CD4-positive, alpha-beta T cell treated with Interleukin-10 for 1 hour (primary cell): ENCODE results near the gene NR3C2.

ENCODE experiments used
- DNase-seq: peaks from one replicate; pipeline ENCODE4 v3.0.0-alpha.2; 2020

Gene NR3C2

GRCh38 chr4:148302416-148302815 is 139.8 kb downstream of the NR3C2 start:
- DNase-seq = no peak

GRCh38 chr4:148300877-148301276 is 141.3 kb downstream of the NR3C2 start:
- DNase-seq = no peak

- no peak for DNase-seq
Measured at GRCh38 chr4:148299337-148299736, 142.9 kb downstream of the NR3C2 start.

- DNase-seq = no peak
Measured at GRCh38 chr4:148296498-148296897, 145.7 kb downstream of the NR3C2 start.

GRCh38 chr4:148295642-148296041 is 146.6 kb downstream of the NR3C2 start:
- DNase-seq = no peak

GRCh38 chr4:148293571-148293970 is 148.6 kb downstream of the NR3C2 start:
- no peak for DNase-seq

- DNase-seq = no peak
Measured at GRCh38 chr4:148292686-148293085, 149.5 kb downstream of the NR3C2 start.

- no peak for DNase-seq
Measured at GRCh38 chr4:148289740-148290139, 152.5 kb downstream of the NR3C2 start.

GRCh38 chr4:148288448-148288847 is 153.8 kb downstream of the NR3C2 start:
- DNase-seq = no peak

- DNase-seq = no peak
Measured at GRCh38 chr4:148287111-148287510, 155.1 kb downstream of the NR3C2 start.

- no peak for DNase-seq
Measured at GRCh38 chr4:148286012-148286411, 156.2 kb downstream of the NR3C2 start.

GRCh38 chr4:148283665-148284064 is 158.5 kb downstream of the NR3C2 start:
- no peak for DNase-seq

- DNase-seq = no peak
Measured at GRCh38 chr4:148278310-148278709, 163.9 kb downstream of the NR3C2 start.

GRCh38 chr4:148275266-148275665 is 166.9 kb downstream of the NR3C2 start:
- no peak for DNase-seq

- no peak for DNase-seq
Measured at GRCh38 chr4:148273501-148273986, 168.7 kb downstream of the NR3C2 start.

- DNase-seq = no peak
Measured at GRCh38 chr4:148271166-148271565, 171.0 kb downstream of the NR3C2 start.

GRCh38 chr4:148270630-148271029 is 171.6 kb downstream of the NR3C2 start:
- DNase-seq = no peak

GRCh38 chr4:148268835-148269234 is 173.4 kb downstream of the NR3C2 start:
- DNase-seq = no peak

GRCh38 chr4:148266921-148267320 is 175.3 kb downstream of the NR3C2 start:
- DNase-seq = no peak

- DNase-seq = no peak
Measured at GRCh38 chr4:148266240-148266639, 176.0 kb downstream of the NR3C2 start.

- no peak for DNase-seq
Measured at GRCh38 chr4:148265627-148266026, 176.6 kb downstream of the NR3C2 start.

- no peak for DNase-seq
Measured at GRCh38 chr4:148263802-148264201, 178.4 kb downstream of the NR3C2 start.

- no peak for DNase-seq
Measured at GRCh38 chr4:148263127-148263526, 179.1 kb downstream of the NR3C2 start.

GRCh38 chr4:148261848-148262247 is 180.4 kb downstream of the NR3C2 start:
- no peak for DNase-seq

- no peak for DNase-seq
Measured at GRCh38 chr4:148259841-148260240, 182.4 kb downstream of the NR3C2 start.

- DNase-seq = no peak
Measured at GRCh38 chr4:148258535-148258934, 183.7 kb downstream of the NR3C2 start.
